ENCODE measurements around the gene CAMK1G. TPM values are rescaled to one million over a fixed set of nuclear protein-coding genes. Genes with fewer than 3 reads are reported as not detected.

The CAMK1G gene
- total RNA-seq, 2 donors from 2014 or later: not detected

GRCh38 chr1:209612646-209613399 lies 29.3 kb downstream of the CAMK1G start:
- Mint-ChIP-seq H3K27ac (no peak overlapping the region), H3K9me3 (no peaks in the 10 kb centered on the region), H3K4me3 (no peak overlapping the region), H3K4me1 (ENCODE audit: low read depth in 2 of 2) (no peaks in the 10 kb centered on the region), H3K27me3 (no peaks in the 10 kb centered on the region), H3K36me3 (no peaks in the 10 kb centered on the region)
- ATAC-seq: no peak
- no peak for DNase-seq (ENCODE audit: low spot score)

DNA sequence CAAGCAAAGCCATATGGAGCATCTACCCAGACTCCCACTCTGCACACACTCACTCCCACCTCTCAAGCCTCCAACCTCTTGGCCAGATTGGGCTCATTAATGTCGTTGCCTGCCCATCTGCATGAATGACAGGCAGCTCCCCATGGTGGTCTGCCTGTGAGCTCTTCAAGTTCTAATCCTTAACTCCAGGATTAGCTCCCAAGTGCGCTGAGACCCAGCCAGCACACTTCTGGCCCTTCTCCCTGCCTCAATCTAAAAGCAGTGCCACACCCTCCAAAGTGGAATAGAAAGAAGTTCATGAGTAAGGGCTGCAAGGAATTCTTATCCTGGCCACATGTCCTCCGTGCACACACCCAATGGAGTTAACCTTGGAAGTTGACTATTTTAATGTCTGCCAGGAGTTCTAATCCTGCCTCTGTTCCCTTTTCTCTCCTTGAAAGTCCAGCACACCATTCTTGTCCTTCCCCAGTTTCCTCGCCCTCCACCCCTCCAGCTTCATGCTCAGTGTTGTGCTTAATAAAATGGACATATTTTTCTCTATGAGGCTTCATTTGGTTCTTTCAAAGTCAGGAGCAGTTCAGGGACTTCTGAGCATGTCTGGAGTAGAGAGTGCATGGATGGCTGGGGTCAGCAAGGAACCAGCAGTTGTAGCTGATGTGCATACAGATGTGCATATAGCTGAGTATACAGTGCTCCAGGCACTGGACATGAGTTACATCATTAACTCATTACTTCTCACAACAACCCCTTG lies 30.1 kb downstream of the CAMK1G start:
- ATAC-seq (no peak), DNase-seq (ENCODE audit: low spot score) (no peak)
- no peaks in the 10 kb centered on the region for H3K27me3 Mint-ChIP-seq
- no peaks in the 10 kb centered on the region for H3K9me3 Mint-ChIP-seq
- no peak overlapping the region for H3K27ac Mint-ChIP-seq
- peaks cover 0 to under 1% of the 10 kb centered on the region in 2 donors for H3K4me1 Mint-ChIP-seq (ENCODE audit: low read depth in 2 of 2)
- H3K36me3 Mint-ChIP-seq: no peaks in the 10 kb centered on the region
- H3K4me3 Mint-ChIP-seq: no peak overlapping the region

DNA sequence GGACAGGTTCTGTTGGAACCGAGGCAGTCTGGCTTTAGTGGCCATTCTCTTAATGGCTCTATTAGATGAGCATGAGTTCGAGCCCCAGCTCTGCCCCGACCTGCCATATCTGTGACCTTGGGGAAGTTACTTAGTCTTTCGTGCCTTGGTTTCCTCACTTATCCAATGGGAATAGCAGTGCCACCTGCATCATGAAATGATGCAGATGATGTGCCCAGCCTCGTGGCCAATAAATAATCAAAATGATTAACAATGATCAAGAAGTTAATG lies 30.6 kb downstream of the CAMK1G start:
- no peak for DNase-seq (ENCODE audit: low spot score)
- no peaks in the 10 kb centered on the region for H3K27me3 Mint-ChIP-seq
- H3K4me1 Mint-ChIP-seq (ENCODE audit: low read depth in 2 of 2): peaks cover 0 to 5% of the 10 kb centered on the region in 2 donors

DNA sequence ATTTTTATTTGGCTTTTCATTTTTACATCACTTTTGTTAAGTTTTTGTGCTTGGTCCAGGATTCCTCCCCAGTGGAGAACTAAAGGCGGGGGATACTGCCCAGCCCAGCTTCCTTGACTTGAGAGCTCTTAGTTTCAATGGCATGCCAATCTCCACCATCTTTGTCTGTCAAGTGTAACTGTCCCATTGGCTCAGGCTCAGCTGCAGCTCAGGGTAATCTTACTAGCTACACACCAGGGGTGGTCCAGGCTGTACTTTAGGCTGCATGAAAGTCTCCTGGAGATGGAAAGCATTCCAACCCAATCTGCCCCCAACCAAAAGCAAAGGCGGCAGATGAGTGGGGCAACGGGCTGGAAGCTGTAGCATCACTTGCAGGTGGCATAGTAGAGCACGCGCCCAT lies 31.4 kb downstream of the CAMK1G start:
- H3K4me1 Mint-ChIP-seq (ENCODE audit: low read depth in 2 of 2): peaks cover 0 to 8% of the 10 kb centered on the region in 2 donors
- H3K27me3 Mint-ChIP-seq: peaks cover 0 to under 1% of the 10 kb centered on the region in 2 donors
- ATAC-seq (no peak), DNase-seq (ENCODE audit: low spot score) (no peak)
- H3K9me3 Mint-ChIP-seq: no peaks in the 10 kb centered on the region
- H3K4me3 Mint-ChIP-seq: no peak overlapping the region
- H3K27ac Mint-ChIP-seq: no peak overlapping the region
- no peaks in the 10 kb centered on the region for H3K36me3 Mint-ChIP-seq

More for the DNA sequence above, 30.6 kb downstream of the CAMK1G start:
- Mint-ChIP-seq H3K9me3 (no peaks in the 10 kb centered on the region), H3K27ac (no peak overlapping the region), H3K4me3 (no peak overlapping the region), H3K36me3 (no peaks in the 10 kb centered on the region)
- no peak for ATAC-seq

GRCh38 chr1:209616366-209617046 lies 33.0 kb downstream of the CAMK1G start:
- H3K9me3 Mint-ChIP-seq: no peaks in the 10 kb centered on the region
- no peaks in the 10 kb centered on the region for H3K36me3 Mint-ChIP-seq
- H3K4me1 Mint-ChIP-seq (ENCODE audit: low read depth in 2 of 2): peaks cover 0 to 8% of the 10 kb centered on the region in 2 donors
- DNase-seq (ENCODE audit: low spot score) (no peak), ATAC-seq (no peak)
- peaks cover 0 to 3% of the 10 kb centered on the region in 2 donors for H3K27me3 Mint-ChIP-seq
- no peak overlapping the region for H3K27ac Mint-ChIP-seq
- H3K4me3 Mint-ChIP-seq: no peak overlapping the region

GRCh38 chr1:209617047-209617673 lies 33.6 kb downstream of the CAMK1G start:
- Mint-ChIP-seq H3K9me3 (no peaks in the 10 kb centered on the region), H3K4me1 (ENCODE audit: low read depth in 2 of 2) (peaks cover 0 to 8% of the 10 kb centered on the region in 2 donors), H3K4me3 (no peak overlapping the region), H3K27me3 (peaks cover 0 to 3% of the 10 kb centered on the region in 2 donors), H3K36me3 (no peaks in the 10 kb centered on the region), H3K27ac (no peak overlapping the region)
- no peak for ATAC-seq
- no peak for DNase-seq (ENCODE audit: low spot score)

GRCh38 chr1:209617755-209618154 lies 34.2 kb downstream of the CAMK1G start:
- H3K27me3 Mint-ChIP-seq: peaks cover 0 to 3% of the 10 kb centered on the region in 2 donors
- no peak overlapping the region for H3K4me3 Mint-ChIP-seq
- no peak for DNase-seq (ENCODE audit: low spot score)
- no peaks in the 10 kb centered on the region for H3K9me3 Mint-ChIP-seq
- H3K36me3 Mint-ChIP-seq: no peaks in the 10 kb centered on the region
- no peak overlapping the region for H3K27ac Mint-ChIP-seq
- H3K4me1 Mint-ChIP-seq (ENCODE audit: low read depth in 2 of 2): peaks cover 0 to 8% of the 10 kb centered on the region in 2 donors
- no peak for ATAC-seq

GRCh38 chr1:209618291-209618690 lies 34.8 kb downstream of the CAMK1G start:
- Mint-ChIP-seq H3K4me1 (ENCODE audit: low read depth in 2 of 2) (peaks cover 0 to 8% of the 10 kb centered on the region in 2 donors), H3K9me3 (no peaks in the 10 kb centered on the region), H3K36me3 (no peaks in the 10 kb centered on the region), H3K27ac (no peak overlapping the region), H3K27me3 (peaks cover 0 to 3% of the 10 kb centered on the region in 2 donors), H3K4me3 (no peak overlapping the region)
- DNase-seq (ENCODE audit: low spot score) (no peak), ATAC-seq (no peak)

GRCh38 chr1:209618756-209619420 lies 35.4 kb downstream of the CAMK1G start:
- Mint-ChIP-seq H3K4me3 (no peak overlapping the region), H3K36me3 (no peaks in the 10 kb centered on the region), H3K4me1 (ENCODE audit: low read depth in 2 of 2) (peaks cover 0 to 8% of the 10 kb centered on the region in 2 donors), H3K27ac (no peak overlapping the region), H3K9me3 (no peaks in the 10 kb centered on the region), H3K27me3 (peaks cover 0 to 3% of the 10 kb centered on the region in 2 donors)
- no peak for DNase-seq (ENCODE audit: low spot score)
- ATAC-seq: no peak

- no peak overlapping the region for H3K4me3 Mint-ChIP-seq
- no peak overlapping the region for H3K27ac Mint-ChIP-seq
- ATAC-seq: no peak
- H3K27me3 Mint-ChIP-seq: peaks cover 0 to 3% of the 10 kb centered on the region in 2 donors
- H3K4me1 Mint-ChIP-seq (ENCODE audit: low read depth in 2 of 2): peaks cover 0 to 8% of the 10 kb centered on the region in 2 donors
- DNase-seq (ENCODE audit: low spot score): no peak
- H3K36me3 Mint-ChIP-seq: no peaks in the 10 kb centered on the region
- H3K9me3 Mint-ChIP-seq: no peaks in the 10 kb centered on the region
Measured at GRCh38 chr1:209619696-209620486, 36.4 kb downstream of the CAMK1G start.

DNA sequence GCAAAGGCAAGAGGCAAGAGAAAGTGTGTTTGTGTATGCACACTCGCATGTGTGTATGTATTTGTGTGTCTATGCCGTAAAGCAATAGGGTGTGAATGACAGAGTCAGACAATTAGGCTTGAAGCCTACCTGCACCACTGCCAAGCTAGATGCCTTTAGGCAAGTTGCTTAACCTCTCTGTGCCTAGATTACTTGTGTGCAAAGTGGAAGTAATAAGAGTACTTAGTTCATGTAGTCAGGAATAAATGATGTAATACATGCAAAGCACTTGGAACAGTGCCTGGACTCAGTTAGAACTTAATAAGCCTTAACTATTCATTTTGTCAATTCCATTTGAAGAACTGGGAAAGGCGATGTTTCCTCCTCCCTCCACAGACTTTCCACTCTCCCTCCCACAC lies 37.0 kb downstream of the CAMK1G start:
- no peaks in the 10 kb centered on the region for H3K9me3 Mint-ChIP-seq
- DNase-seq (ENCODE audit: low spot score) (no peak), ATAC-seq (no peak)
- H3K27ac Mint-ChIP-seq: no peak overlapping the region
- H3K36me3 Mint-ChIP-seq: no peaks in the 10 kb centered on the region
- H3K4me1 Mint-ChIP-seq (ENCODE audit: low read depth in 2 of 2): peaks cover 0 to 8% of the 10 kb centered on the region in 2 donors
- no peak overlapping the region for H3K4me3 Mint-ChIP-seq
- H3K27me3 Mint-ChIP-seq: peaks cover 0 to 3% of the 10 kb centered on the region in 2 donors

GRCh38 chr1:209621286-209621685 lies 37.8 kb downstream of the CAMK1G start:
- peaks cover 0 to 8% of the 10 kb centered on the region in 2 donors for H3K4me1 Mint-ChIP-seq (ENCODE audit: low read depth in 2 of 2)
- H3K27ac Mint-ChIP-seq: no peak overlapping the region
- H3K9me3 Mint-ChIP-seq: no peaks in the 10 kb centered on the region

More at GRCh38 chr1:209621286-209621685, 37.8 kb downstream of the CAMK1G start:
- Mint-ChIP-seq H3K36me3 (no peaks in the 10 kb centered on the region), H3K4me3 (no peak overlapping the region), H3K27me3 (peaks cover 0 to 3% of the 10 kb centered on the region in 2 donors)
- ATAC-seq: no peak
- no peak for DNase-seq (ENCODE audit: low spot score)

Data from natural killer cell treated with Interleukin-12 subunit alpha and Interleukin-12 subunit beta and Interleukin-15 and Interleukin-18, amount 100 ng/mL, for 72 hours (primary cell).